Cardiac fibroblast (primary cell): Measurements from ENCODE around the gene CALML3.
A peak's percentile ranks its signal among the peaks of the same experiment; 100 is the strongest.

Source experiments
- DNase-seq, 2 donors: peaks; one replicate each; pipeline versions ENCODE4 v3.0.0 to v3.0.0-alpha.2; 2010; ENCODE audit warnings: low read depth in 2 of 2
- H3K4me3 ChIP-seq, 2 donors: replicated peaks in 1 of 2; 1 replicate in 1 of 2; 2 replicates in 1 of 2; pipeline ENCODE4 v1.5.1; 2011; ENCODE audit warnings: low read depth in 2 of 2, low read length in 2 of 2, mild to moderate bottlenecking in 2 of 2, moderate library complexity in 1 of 2
- TF ChIP-seq, protein P1 (sequence below): IDR thresholded peaks from one replicate; pipeline ENCODE4 v1.5.1; 2011; ENCODE audit warnings: low read depth, mild to moderate bottlenecking, low read length, inconsistent platforms

Gene CALML3

GRCh38 chr10:5508161-5508604, 16.6 kb upstream of the CALML3 start:
- TF ChIP-seq, protein P1, sequence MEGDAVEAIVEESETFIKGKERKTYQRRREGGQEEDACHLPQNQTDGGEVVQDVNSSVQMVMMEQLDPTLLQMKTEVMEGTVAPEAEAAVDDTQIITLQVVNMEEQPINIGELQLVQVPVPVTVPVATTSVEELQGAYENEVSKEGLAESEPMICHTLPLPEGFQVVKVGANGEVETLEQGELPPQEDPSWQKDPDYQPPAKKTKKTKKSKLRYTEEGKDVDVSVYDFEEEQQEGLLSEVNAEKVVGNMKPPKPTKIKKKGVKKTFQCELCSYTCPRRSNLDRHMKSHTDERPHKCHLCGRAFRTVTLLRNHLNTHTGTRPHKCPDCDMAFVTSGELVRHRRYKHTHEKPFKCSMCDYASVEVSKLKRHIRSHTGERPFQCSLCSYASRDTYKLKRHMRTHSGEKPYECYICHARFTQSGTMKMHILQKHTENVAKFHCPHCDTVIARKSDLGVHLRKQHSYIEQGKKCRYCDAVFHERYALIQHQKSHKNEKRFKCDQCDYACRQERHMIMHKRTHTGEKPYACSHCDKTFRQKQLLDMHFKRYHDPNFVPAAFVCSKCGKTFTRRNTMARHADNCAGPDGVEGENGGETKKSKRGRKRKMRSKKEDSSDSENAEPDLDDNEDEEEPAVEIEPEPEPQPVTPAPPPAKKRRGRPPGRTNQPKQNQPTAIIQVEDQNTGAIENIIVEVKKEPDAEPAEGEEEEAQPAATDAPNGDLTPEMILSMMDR = no peak
- no peak overlapping the region for H3K4me3 ChIP-seq
- DNase-seq = no peak

- TF ChIP-seq, protein P1 = no peak
- no peak for DNase-seq
Observed at GRCh38 chr10:5508786-5509185, 16.0 kb upstream of the CALML3 start.

GRCh38 chr10:5509236-5509635, 15.5 kb upstream of the CALML3 start:
- H3K4me3 ChIP-seq = no peak overlapping the region
- no peak for DNase-seq
- TF ChIP-seq, protein P1 = no peak

More at GRCh38 chr10:5508786-5509185, 16.0 kb upstream of the CALML3 start:
- H3K4me3 ChIP-seq = no peak overlapping the region

DNA sequence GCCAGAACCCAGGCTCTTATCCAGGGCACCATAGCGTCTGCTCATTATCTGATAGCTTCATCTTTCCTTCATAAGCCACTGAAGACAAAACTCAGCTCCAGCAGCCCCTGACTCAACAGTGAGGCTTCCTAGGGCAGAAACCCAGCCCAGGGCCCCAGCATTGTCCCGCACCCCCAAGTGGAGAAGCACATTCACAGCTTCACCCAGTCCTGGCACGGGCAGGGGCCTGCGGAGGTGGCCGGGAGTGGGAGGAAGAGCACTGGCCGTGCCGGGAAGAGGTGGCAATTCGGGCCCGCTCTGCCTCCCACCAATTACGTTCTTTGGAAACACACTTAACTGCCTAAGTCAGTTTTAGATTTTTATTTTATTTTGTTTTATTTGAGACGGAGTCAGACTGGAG, 15.1 kb upstream of the CALML3 start:
- no peak for DNase-seq
- H3K4me3 ChIP-seq = no peak overlapping the region
- TF ChIP-seq, protein P1 = no peak

- TF ChIP-seq, protein P1 = no peak
- peak in 1 of 2 donors; percentile 5 for DNase-seq
- no peak overlapping the region for H3K4me3 ChIP-seq
Observed at GRCh38 chr10:5510281-5511072, 14.3 kb upstream of the CALML3 start.

GRCh38 chr10:5511231-5511884, 13.4 kb upstream of the CALML3 start:
- DNase-seq = no peak
- TF ChIP-seq, protein P1 = no peak
- H3K4me3 ChIP-seq = no peak overlapping the region
